ENCODE results near the gene CDHR1.
"Not testable (repeated sequence)": the region's sequence is repeated elsewhere in the genome, so short reads cannot be mapped to it uniquely, and the experiment has no call there.

CDHR1 gene

GRCh38 chr10:84194424-84195043 is at the start of gene CDHR1:
Gene CDHR1 (plus strand): TSS chr10:84194537. CDS start chr10:84194761, 224 bp downstream.
- H3K9me3 ChIP-seq (ENCODE audit: control insufficient read depth, low read length) = no peaks in the 10 kb centered on the region
- H3K27me3 ChIP-seq (replicated peaks; ENCODE audit: control insufficient read depth, insufficient read depth, low read length) = peaks cover 71% of the 10 kb centered on the region
- H3K4me1 ChIP-seq (ENCODE audit: control insufficient read depth, insufficient read depth, low read length) = no peaks in the 10 kb centered on the region
- H3K36me3 ChIP-seq (ENCODE audit: control insufficient read depth, insufficient read depth, low read length, severe bottlenecking) = no peaks in the 10 kb centered on the region
- DNase-seq (ENCODE audit: low read depth) = peak; percentile 15
- H3K4me3 ChIP-seq (ENCODE audit: low read length) = peak within 1 kb of the TSS; percentile 68
- no peak within 1 kb of the TSS for H3K9ac ChIP-seq (ENCODE audit: low read length)

GRCh38 chr10:84147347-84147746 is 47.0 kb upstream of the CDHR1 start:
- Histone ChIP-seq H3K4me1 (ENCODE audit: control insufficient read depth, insufficient read depth, low read length) (no peaks in the 10 kb centered on the region), H3K36me3 (ENCODE audit: control insufficient read depth, insufficient read depth, low read length, severe bottlenecking) (peaks cover 95% of the 10 kb centered on the region), H3K27me3 (replicated peaks; ENCODE audit: control insufficient read depth, insufficient read depth, low read length) (no peaks in the 10 kb centered on the region), H3K4me3 (ENCODE audit: low read length) (no peak overlapping the region), H3K9me3 (ENCODE audit: control insufficient read depth, low read length) (no peaks in the 10 kb centered on the region), H3K9ac (ENCODE audit: low read length) (no peak overlapping the region)
- DNase-seq (ENCODE audit: low read depth) = no peak

GRCh38 chr10:84148006-84148597 is 46.2 kb upstream of the CDHR1 start:
- not testable (repeated sequence) for H3K4me3 ChIP-seq (ENCODE audit: low read length); H3K9ac ChIP-seq (ENCODE audit: low read length); H3K9me3 ChIP-seq (ENCODE audit: control insufficient read depth, low read length); H3K4me1 ChIP-seq (ENCODE audit: control insufficient read depth, insufficient read depth, low read length); H3K27me3 ChIP-seq (replicated peaks; ENCODE audit: control insufficient read depth, insufficient read depth, low read length)
- peaks cover 95% of the 10 kb centered on the region for H3K36me3 ChIP-seq (ENCODE audit: control insufficient read depth, insufficient read depth, low read length, severe bottlenecking)
- DNase-seq (ENCODE audit: low read depth) = peak; percentile 79

DNA sequence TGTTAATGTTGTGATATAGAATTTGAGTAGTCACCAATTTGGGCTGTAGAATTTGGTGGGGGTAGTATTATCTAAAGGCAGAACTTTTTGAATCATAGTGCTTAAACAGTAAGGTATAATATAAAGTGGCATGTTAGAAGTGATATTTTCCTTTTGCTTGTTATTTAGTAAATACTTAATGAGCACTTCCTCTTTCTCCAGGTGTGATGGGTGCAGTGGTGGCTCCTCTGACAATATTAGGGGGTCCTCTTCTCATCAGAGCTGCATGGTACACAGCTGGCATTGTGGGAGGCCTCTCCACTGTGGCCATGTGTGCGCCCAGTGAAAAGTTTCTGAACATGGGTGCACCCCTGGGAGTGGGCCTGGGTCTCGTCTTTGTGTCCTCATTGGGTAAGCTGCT is 44.5 kb upstream of the CDHR1 start:
- Histone ChIP-seq H3K4me1 (ENCODE audit: control insufficient read depth, insufficient read depth, low read length) (no peaks in the 10 kb centered on the region), H3K36me3 (ENCODE audit: control insufficient read depth, insufficient read depth, low read length, severe bottlenecking) (peaks cover 94% of the 10 kb centered on the region), H3K9ac (ENCODE audit: low read length) (no peak overlapping the region), H3K27me3 (replicated peaks; ENCODE audit: control insufficient read depth, insufficient read depth, low read length) (no peaks in the 10 kb centered on the region), H3K9me3 (ENCODE audit: control insufficient read depth, low read length) (no peaks in the 10 kb centered on the region), H3K4me3 (ENCODE audit: low read length) (no peak overlapping the region)
- no peak for DNase-seq (ENCODE audit: low read depth)

- DNase-seq (ENCODE audit: low read depth) = no peak
- Histone ChIP-seq H3K4me1 (ENCODE audit: control insufficient read depth, insufficient read depth, low read length) (peaks cover 5% of the 10 kb centered on the region), H3K27me3 (replicated peaks; ENCODE audit: control insufficient read depth, insufficient read depth, low read length) (no peaks in the 10 kb centered on the region), H3K4me3 (ENCODE audit: low read length) (no peak overlapping the region), H3K9ac (ENCODE audit: low read length) (no peak overlapping the region), H3K9me3 (ENCODE audit: control insufficient read depth, low read length) (no peaks in the 10 kb centered on the region), H3K36me3 (ENCODE audit: control insufficient read depth, insufficient read depth, low read length, severe bottlenecking) (peaks cover 73% of the 10 kb centered on the region)
These were observed 41.6 kb upstream of the CDHR1 start for GRCh38 chr10:84152769-84153168.

DNA sequence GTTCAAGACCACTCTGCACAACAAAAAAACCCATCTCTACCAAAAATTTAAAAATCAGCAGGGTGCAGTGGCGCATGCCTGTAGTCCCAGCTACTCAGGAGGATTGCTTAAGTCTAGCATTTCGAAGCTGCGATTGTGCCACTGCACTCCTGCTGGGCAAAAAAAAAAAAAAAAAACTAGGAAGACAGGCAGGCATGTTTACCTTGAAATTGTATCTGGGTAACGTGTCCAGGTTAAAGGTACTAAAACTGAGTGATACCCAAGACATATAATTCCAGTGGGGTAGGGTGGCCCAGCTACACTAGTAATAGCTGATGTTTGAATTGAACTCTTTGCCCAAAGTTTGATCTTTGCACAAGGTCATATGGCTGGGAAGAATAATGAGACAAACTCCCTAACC is 38.8 kb upstream of the CDHR1 start:
- H3K4me1 ChIP-seq (ENCODE audit: control insufficient read depth, insufficient read depth, low read length) = peaks cover 5% of the 10 kb centered on the region
- no peak overlapping the region for H3K4me3 ChIP-seq (ENCODE audit: low read length)
- no peaks in the 10 kb centered on the region for H3K9me3 ChIP-seq (ENCODE audit: control insufficient read depth, low read length)
- H3K36me3 ChIP-seq (ENCODE audit: control insufficient read depth, insufficient read depth, low read length, severe bottlenecking) = peaks cover 50% of the 10 kb centered on the region
- H3K27me3 ChIP-seq (replicated peaks; ENCODE audit: control insufficient read depth, insufficient read depth, low read length) = peaks cover 6% of the 10 kb centered on the region
- no peak for DNase-seq (ENCODE audit: low read depth)
- no peak overlapping the region for H3K9ac ChIP-seq (ENCODE audit: low read length)

- Histone ChIP-seq H3K9ac (ENCODE audit: low read length) (no peak overlapping the region), H3K9me3 (ENCODE audit: control insufficient read depth, low read length) (no peaks in the 10 kb centered on the region), H3K4me1 (ENCODE audit: control insufficient read depth, insufficient read depth, low read length) (peaks cover 5% of the 10 kb centered on the region), H3K27me3 (replicated peaks; ENCODE audit: control insufficient read depth, insufficient read depth, low read length) (peaks cover 6% of the 10 kb centered on the region), H3K4me3 (ENCODE audit: low read length) (no peak overlapping the region), H3K36me3 (ENCODE audit: control insufficient read depth, insufficient read depth, low read length, severe bottlenecking) (peaks cover 45% of the 10 kb centered on the region)
- no peak for DNase-seq (ENCODE audit: low read depth)
These were observed 38.3 kb upstream of the CDHR1 start for GRCh38 chr10:84156009-84156408.

GRCh38 chr10:84156768-84157167 is 37.6 kb upstream of the CDHR1 start:
- Histone ChIP-seq H3K9me3 (ENCODE audit: control insufficient read depth, low read length) (no peaks in the 10 kb centered on the region), H3K9ac (ENCODE audit: low read length) (no peak overlapping the region), H3K4me1 (ENCODE audit: control insufficient read depth, insufficient read depth, low read length) (peaks cover 5% of the 10 kb centered on the region), H3K4me3 (ENCODE audit: low read length) (no peak overlapping the region), H3K36me3 (ENCODE audit: control insufficient read depth, insufficient read depth, low read length, severe bottlenecking) (peaks cover 37% of the 10 kb centered on the region), H3K27me3 (replicated peaks; ENCODE audit: control insufficient read depth, insufficient read depth, low read length) (peaks cover 6% of the 10 kb centered on the region)
- DNase-seq (ENCODE audit: low read depth) = peak; percentile 4

- no peak overlapping the region for H3K4me3 ChIP-seq (ENCODE audit: low read length)
- peaks cover 24% of the 10 kb centered on the region for H3K36me3 ChIP-seq (ENCODE audit: control insufficient read depth, insufficient read depth, low read length, severe bottlenecking)
- peaks cover 12% of the 10 kb centered on the region for H3K27me3 ChIP-seq (replicated peaks; ENCODE audit: control insufficient read depth, insufficient read depth, low read length)
- H3K9ac ChIP-seq (ENCODE audit: low read length) = no peak overlapping the region
- no peak for DNase-seq (ENCODE audit: low read depth)
- peaks cover 5% of the 10 kb centered on the region for H3K4me1 ChIP-seq (ENCODE audit: control insufficient read depth, insufficient read depth, low read length)
- no peaks in the 10 kb centered on the region for H3K9me3 ChIP-seq (ENCODE audit: control insufficient read depth, low read length)
These were observed 36.3 kb upstream of the CDHR1 start for GRCh38 chr10:84158061-84158460.

- Histone ChIP-seq H3K9me3 (ENCODE audit: control insufficient read depth, low read length) (no peaks in the 10 kb centered on the region), H3K4me1 (ENCODE audit: control insufficient read depth, insufficient read depth, low read length) (peaks cover 5% of the 10 kb centered on the region), H3K4me3 (ENCODE audit: low read length) (no peak overlapping the region), H3K36me3 (ENCODE audit: control insufficient read depth, insufficient read depth, low read length, severe bottlenecking) (peaks cover 19% of the 10 kb centered on the region), H3K9ac (ENCODE audit: low read length) (no peak overlapping the region), H3K27me3 (replicated peaks; ENCODE audit: control insufficient read depth, insufficient read depth, low read length) (peaks cover 16% of the 10 kb centered on the region)
- no peak for DNase-seq (ENCODE audit: low read depth)
These were observed 35.8 kb upstream of the CDHR1 start for GRCh38 chr10:84158550-84158949.

DNA sequence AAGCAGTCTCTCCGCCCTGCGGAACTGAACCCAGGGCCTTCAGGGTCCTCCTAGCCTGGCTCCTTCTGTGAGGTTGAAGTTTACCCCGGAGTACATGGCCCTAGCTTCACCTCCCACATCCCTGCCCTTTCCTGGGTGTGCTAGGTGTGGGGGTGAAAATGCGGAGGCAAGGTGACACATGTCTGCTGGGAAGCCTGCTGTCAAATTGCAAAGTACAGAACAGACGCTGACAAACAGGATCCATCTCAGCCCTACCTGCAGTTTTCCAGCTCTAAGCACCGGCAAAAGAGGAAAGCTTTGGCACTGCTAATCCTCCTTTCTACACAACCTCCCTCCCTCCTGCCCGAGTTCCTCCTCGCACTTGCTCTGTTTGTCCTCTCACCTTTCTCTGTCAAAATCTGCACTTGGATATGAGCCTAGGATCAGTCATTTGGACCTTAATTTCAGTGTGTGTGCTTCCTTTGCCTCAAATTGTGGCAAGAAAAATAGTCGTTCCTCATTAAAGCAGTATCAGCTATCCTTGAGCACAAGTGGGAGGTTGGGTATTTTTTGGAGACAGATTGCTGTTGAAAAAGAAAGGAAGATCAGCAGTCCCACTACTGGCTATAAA is 35.2 kb upstream of the CDHR1 start:
- no peak overlapping the region for H3K4me3 ChIP-seq (ENCODE audit: low read length)
- DNase-seq (ENCODE audit: low read depth) = no peak
- no peaks in the 10 kb centered on the region for H3K9me3 ChIP-seq (ENCODE audit: control insufficient read depth, low read length)
- H3K4me1 ChIP-seq (ENCODE audit: control insufficient read depth, insufficient read depth, low read length) = peaks cover 7% of the 10 kb centered on the region
- peaks cover 13% of the 10 kb centered on the region for H3K36me3 ChIP-seq (ENCODE audit: control insufficient read depth, insufficient read depth, low read length, severe bottlenecking)
- peaks cover 16% of the 10 kb centered on the region for H3K27me3 ChIP-seq (replicated peaks; ENCODE audit: control insufficient read depth, insufficient read depth, low read length)
- no peak overlapping the region for H3K9ac ChIP-seq (ENCODE audit: low read length)

Data from adipocyte (in vitro differentiated cells).